Smooth muscle cell of the brain vasculature (primary cell): ENCODE data around the gene RRAGC.
A peak's percentile ranks its signal among the peaks of the same experiment; 100 is the strongest.
"Not testable (repeated sequence)": the region's sequence is repeated elsewhere in the genome, so short reads cannot be mapped to it uniquely, and the experiment has no call there.

ENCODE experiments used
- DNase-seq: peaks from one replicate; pipeline ENCODE4 v3.0.0-alpha.2; 2012; ENCODE audit warnings: low read depth, low spot score

RRAGC gene

GRCh38 chr1:38858833-38859560 lies 575 bp downstream of the RRAGC start:
- no peak for DNase-seq

DNA sequence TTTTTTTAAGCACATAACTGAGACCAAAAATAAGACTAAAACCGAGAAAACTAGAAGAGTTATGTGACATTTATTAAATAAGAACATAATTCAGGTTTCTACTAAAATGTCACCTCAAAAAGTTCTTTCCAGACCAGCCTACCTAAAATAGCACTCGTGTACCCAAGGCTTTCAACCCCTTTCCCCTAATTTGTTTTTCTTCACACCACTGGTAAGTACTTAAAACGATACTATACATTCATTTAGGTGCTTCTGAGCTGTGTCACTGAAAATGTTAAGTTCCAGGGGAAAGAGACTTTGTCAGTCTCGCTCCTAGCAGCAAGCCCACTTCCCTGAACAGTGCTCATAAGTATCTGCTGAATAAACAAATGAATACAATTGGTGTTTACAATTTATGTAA lies 6.8 kb downstream of the RRAGC start:
- DNase-seq: no peak

GRCh38 chr1:38848071-38848470 lies 11.5 kb downstream of the RRAGC start:
- no peak for DNase-seq

- no peak for DNase-seq
These were observed 13.4 kb downstream of the RRAGC start for GRCh38 chr1:38846210-38846609.

DNA sequence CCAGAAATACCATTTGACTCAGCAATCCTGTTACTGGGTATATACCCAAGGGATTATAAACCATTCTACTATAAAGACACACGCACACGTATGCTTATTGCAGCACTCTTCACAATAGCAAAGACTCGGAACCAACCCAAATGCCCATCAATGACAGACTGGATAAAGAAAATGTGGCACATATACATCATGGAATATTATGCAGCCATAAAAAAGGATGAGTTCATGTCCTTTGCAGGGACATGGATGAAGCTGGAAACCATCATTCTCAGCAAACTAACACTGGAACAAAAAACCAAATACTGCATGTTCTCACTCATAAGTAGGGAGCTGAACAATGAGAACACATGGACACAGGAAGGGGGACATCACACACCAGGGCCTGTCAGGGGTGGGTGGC lies 14.5 kb downstream of the RRAGC start:
- not testable (repeated sequence) for DNase-seq

GRCh38 chr1:38840281-38840680 lies 19.3 kb downstream of the RRAGC start:
- DNase-seq: no peak

- no peak for DNase-seq
These were observed 20.2 kb downstream of the RRAGC start for GRCh38 chr1:38839363-38839762.

- DNase-seq: not testable (repeated sequence)
These were observed 23.3 kb downstream of the RRAGC start for GRCh38 chr1:38836316-38836715.

GRCh38 chr1:38834937-38835827 lies 24.4 kb downstream of the RRAGC start:
- peak; percentile 60 for DNase-seq

DNA sequence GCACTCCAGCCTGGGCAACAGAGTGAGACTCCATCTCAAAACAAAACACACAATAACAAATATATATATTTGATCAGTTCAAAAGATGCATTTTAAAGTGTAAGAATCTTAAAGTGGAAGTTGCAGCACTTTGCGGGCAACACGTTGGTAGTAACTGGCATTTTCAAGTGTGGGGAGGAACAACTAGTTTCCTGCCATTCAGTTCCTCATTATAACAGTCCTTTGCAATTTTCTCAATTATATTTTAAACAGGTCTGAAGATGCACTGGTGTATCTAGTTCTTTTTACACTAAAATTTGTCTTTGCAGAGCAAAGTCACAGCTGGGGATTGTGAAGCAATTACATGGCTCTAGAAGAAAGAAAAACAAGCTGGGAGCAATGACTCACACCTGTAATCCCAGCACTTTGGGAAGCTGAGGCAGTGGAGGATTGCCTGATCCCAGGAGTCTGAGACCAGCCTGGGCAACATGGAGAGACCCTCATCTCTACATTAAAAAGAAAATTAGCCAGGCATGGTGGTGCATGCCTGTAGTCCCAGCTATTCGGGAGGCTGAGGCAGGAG lies 25.3 kb downstream of the RRAGC start:
- DNase-seq: no peak

DNA sequence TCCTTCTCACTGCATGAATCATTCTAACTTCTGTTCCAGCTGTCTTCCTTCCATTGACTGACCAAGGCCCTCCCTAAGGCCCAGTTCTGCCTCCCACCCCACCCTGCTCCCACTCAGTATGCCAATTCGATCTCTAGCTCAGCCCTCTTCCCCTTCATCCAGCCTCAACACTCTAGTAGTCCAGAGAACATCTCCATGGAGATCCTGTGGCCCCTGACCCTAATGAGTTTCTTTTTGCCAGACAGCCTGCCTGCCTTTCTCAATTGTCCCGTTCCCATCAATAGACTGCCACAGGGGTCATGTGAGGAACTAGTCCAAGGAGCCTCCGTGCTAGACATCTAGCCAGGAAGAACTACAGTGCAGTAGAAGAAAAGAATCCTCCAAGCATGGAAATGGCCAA lies 26.4 kb downstream of the RRAGC start:
- no peak for DNase-seq

DNA sequence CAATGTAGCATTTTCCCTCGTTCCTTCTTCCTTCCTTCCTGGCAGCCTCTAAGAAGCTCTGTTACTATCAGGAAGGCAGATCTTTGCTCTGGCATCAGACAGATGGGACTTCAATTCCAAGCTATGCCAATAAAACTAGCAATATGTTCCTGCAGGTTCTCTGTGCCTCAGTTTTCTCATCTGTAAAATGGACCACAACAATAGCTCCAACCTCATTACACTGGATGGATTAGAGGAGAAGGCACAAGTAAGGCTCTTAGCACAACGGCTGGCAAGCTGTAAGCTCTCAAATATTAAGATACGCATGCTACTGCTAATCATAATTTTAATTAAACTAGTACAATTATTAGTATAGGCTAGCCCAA lies 27.2 kb downstream of the RRAGC start:
- no peak for DNase-seq

- no peak for DNase-seq
These were observed 27.7 kb downstream of the RRAGC start for GRCh38 chr1:38831731-38832369.

DNA sequence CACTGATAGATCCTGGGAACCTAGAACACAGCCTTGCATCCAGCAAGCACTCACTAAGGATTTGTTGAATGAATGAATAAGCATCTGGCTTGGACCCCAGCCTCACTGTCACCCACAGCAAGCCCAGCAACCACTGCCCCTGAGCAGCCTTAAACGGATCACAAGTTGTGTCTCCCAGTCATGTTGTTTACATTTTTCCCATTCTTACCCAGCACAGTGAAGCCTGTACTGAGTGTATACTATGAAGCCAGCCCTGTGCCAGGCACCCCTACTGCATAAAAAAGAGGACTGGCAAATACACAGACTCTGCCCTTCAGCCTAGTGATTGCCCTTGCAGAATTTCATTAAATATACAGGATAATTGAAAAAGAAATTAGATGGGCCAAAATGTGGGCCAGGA lies 30.2 kb downstream of the RRAGC start:
- DNase-seq: no peak

DNA sequence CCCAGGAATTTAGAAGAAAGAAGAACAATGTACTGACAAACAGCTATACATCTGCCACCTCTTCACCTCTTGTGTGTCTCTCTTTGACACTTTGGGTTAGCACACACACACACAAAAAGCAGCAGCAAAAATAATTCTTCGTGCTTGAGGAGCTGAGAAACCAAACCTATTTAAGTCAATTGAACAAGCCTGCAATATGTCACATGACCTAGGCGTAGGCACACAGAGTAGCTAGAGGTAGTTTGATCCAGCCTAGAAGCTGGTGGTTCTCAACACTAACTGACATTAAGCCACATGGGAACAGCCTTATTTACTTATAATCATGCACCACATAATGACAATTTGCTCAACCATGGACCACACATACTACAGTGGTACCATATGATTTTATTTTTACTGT lies 32.3 kb downstream of the RRAGC start:
- DNase-seq: no peak

- no peak for DNase-seq
These were observed 32.7 kb downstream of the RRAGC start for GRCh38 chr1:38826886-38827285.

DNA sequence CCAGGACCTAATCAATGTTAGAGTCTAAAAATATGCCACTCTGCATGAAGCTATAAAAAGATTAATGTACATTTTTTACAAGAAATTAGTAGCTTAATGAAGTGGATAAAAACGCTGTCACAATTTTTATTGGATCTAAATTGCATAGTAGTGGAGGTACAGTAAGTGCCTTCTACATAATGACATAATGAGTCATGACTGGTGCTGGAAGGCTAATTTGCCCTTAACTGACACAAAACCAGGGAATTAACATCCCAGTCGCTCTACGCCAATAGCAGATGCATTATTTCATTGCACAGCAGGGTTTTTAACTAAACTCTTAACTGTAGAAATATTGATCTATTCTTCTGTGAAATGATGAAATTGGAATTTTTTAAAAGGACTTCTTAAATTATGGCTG lies 33.3 kb downstream of the RRAGC start:
- DNase-seq: no peak

DNA sequence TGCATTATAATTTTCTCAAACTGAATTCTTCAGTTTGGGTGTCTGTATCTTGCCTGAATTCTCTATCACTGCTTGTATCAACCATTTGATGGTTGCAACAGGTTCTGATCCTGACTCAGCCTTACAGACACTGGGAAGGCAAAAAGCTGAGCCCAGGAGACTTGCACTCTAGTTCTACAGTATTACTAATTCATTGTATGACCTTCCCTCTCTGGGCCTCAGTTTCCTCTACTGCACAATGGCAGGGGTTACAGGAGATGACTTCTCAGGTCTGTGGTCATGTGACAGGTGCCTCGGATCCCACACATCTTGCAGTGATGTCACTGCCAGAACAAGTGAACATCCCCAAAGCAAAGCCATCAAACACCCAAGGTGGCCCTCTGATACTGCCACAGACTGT lies 38.7 kb downstream of the RRAGC start:
- no peak for DNase-seq

GRCh38 chr1:38819516-38819915 lies 40.1 kb downstream of the RRAGC start:
- no peak for DNase-seq

GRCh38 chr1:38819040-38819439 lies 40.5 kb downstream of the RRAGC start:
- DNase-seq: no peak

- no peak for DNase-seq
These were observed 41.2 kb downstream of the RRAGC start for GRCh38 chr1:38818175-38818976.
